IMR-90 (cell line): ENCODE measurements around the gene LINGO1. TPM values are rescaled to one million over a fixed set of nuclear protein-coding genes. Genes with fewer than 3 reads are reported as not detected.

Experiments used
- ATAC-seq: fragments of 200-7000 bp; cut with Tn5 transposase; 2 replicates; pipeline ENCODE4 v1.9.1; 2020; ENCODE audit warnings: low read depth, mild to moderate bottlenecking, moderate library complexity
- BruUV-seq: library from RNA; stranded (reverse); fragments of 400-500 nt; replicated peaks from 2 replicates; lab custom pipeline; 2021; lab: Mats Ljungman, UMichigan
- CTCF ChIA-PET: fragments of 300-600 bp; formaldehyde crosslinking; extraction: SDS; loops from one replicate; lab custom pipeline; 2021; ENCODE audit warnings: antibody characterized with exemption; lab: Yijun Ruan, JAX
- POLR2A ChIA-PET: fragments of 300-600 bp; sonication (Branson Sonifier 250); formaldehyde crosslinking; loops from one replicate; lab custom pipeline; 2022; ENCODE audit warnings: antibody characterized with exemption; ENCODE audit not compliant: unreplicated experiment; lab: Charles Lee
- DNase-seq: peaks from one replicate; pipeline ENCODE4 v3.0.0; 2013
- H2AFZ ChIP-seq: replicated peaks from 2 replicates; pipeline ENCODE3; 2013; ENCODE audit warnings: low read length, mild to moderate bottlenecking; ENCODE audit not compliant: poor library complexity
- H2AK5ac ChIP-seq: 2 replicates; pipeline ENCODE4 v1.6.1; 2013; ENCODE audit warnings: low read depth, low read length, inconsistent platforms
- H2AK9ac ChIP-seq: replicated peaks from 2 replicates; pipeline ENCODE3; 2013; ENCODE audit warnings: mild to moderate bottlenecking, low read depth, low read length, moderate library complexity; ENCODE audit not compliant: poor library complexity
- H2BK120ac ChIP-seq: 2 replicates; pipeline ENCODE4 v1.6.1; 2013; ENCODE audit warnings: low read depth, low read length, inconsistent platforms
- H2BK15ac ChIP-seq: 3 replicates; pipeline ENCODE4 v1.6.1; 2013; ENCODE audit warnings: low read depth, low read length, inconsistent platforms
- H2BK20ac ChIP-seq: 2 replicates; pipeline ENCODE4 v1.6.1; 2013; ENCODE audit warnings: low read depth, mild to moderate bottlenecking, inconsistent platforms, low read length, moderate library complexity
- H2BK5ac ChIP-seq: 2 replicates; pipeline ENCODE4 v1.6.1; 2013; ENCODE audit warnings: mild to moderate bottlenecking, low read depth, low read length, inconsistent platforms; ENCODE audit not compliant: poor library complexity, severe bottlenecking
- H3K14ac ChIP-seq: replicated peaks from 2 replicates; pipeline ENCODE4 v1.6.1; 2013; ENCODE audit warnings: low read depth, low read length, inconsistent platforms
- H3K18ac ChIP-seq: 2 replicates; pipeline ENCODE4 v1.6.1; 2013; ENCODE audit warnings: low read depth, low read length, control low read depth
- H3K23ac ChIP-seq: 2 replicates; pipeline ENCODE4 v1.6.1; 2013; ENCODE audit warnings: low read depth, low read length, inconsistent platforms
- H3K27ac ChIP-seq: 2 replicates; pipeline ENCODE4 v1.5.1; 2013; ENCODE audit warnings: mild to moderate bottlenecking, control low read depth, low read length; ENCODE audit not compliant: insufficient read depth
- H3K27me3 ChIP-seq: 2 replicates; pipeline ENCODE4 v1.6.1; 2013; ENCODE audit warnings: low read length; ENCODE audit not compliant: control insufficient read depth, insufficient read depth
- H3K36me3 ChIP-seq: 2 replicates; pipeline ENCODE4 v1.6.1; 2013; ENCODE audit warnings: low read length, mixed read lengths; ENCODE audit not compliant: control insufficient read depth, insufficient read depth
- H3K4ac ChIP-seq: 2 replicates; pipeline ENCODE4 v1.6.1; 2013; ENCODE audit warnings: low read depth, low read length, inconsistent platforms
- H3K4me1 ChIP-seq: 2 replicates; pipeline ENCODE4 v1.6.1; 2013; ENCODE audit warnings: low read length, mixed read lengths; ENCODE audit not compliant: control insufficient read depth, insufficient read depth
- H3K4me2 ChIP-seq: 2 replicates; pipeline ENCODE4 v1.6.1; 2013; ENCODE audit warnings: low read depth, mild to moderate bottlenecking, control low read depth, low read length, moderate library complexity
- H3K4me3 ChIP-seq: 2 replicates; pipeline ENCODE4 v1.5.1; 2013; ENCODE audit warnings: low read depth, mild to moderate bottlenecking, control low read depth, low read length, moderate library complexity; ENCODE audit not compliant: insufficient read depth
- H3K56ac ChIP-seq: 2 replicates; pipeline ENCODE4 v1.6.1; 2013; ENCODE audit warnings: low read length, inconsistent platforms; ENCODE audit not compliant: insufficient read depth; ENCODE audit errors: extremely low read depth
- H3K79me1 ChIP-seq, 2 experiments: 2 replicates each; pipeline ENCODE4 v1.6.1; 2013; ENCODE audit warnings: low read length in 2 of 2, inconsistent platforms in 1 of 2, low read depth in 1 of 2
- H3K9ac ChIP-seq: 2 replicates; pipeline ENCODE4 v1.6.1; 2013; ENCODE audit warnings: low read depth, low read length, control low read depth
- H3K9me1 ChIP-seq: 2 replicates; pipeline ENCODE4 v1.6.1; 2013; ENCODE audit warnings: low read length, inconsistent platforms; ENCODE audit not compliant: insufficient read depth
- H3K9me3 ChIP-seq: 2 replicates; pipeline ENCODE4 v1.6.1; 2013; ENCODE audit warnings: low read length; ENCODE audit not compliant: control insufficient read depth, insufficient read depth
- H4K20me1 ChIP-seq: 2 replicates; pipeline ENCODE4 v1.6.1; 2013; ENCODE audit warnings: low read length, inconsistent platforms; ENCODE audit not compliant: insufficient read depth
- H4K5ac ChIP-seq: 2 replicates; pipeline ENCODE4 v1.6.1; 2013; ENCODE audit warnings: mild to moderate bottlenecking, low read depth, low read length, control low read depth
- H4K8ac ChIP-seq, 2 experiments: 2 replicates each; pipeline ENCODE4 v1.6.1; 2013; ENCODE audit warnings: low read depth in 2 of 2, low read length in 2 of 2, control low read depth in 1 of 2, inconsistent platforms in 1 of 2
- H4K91ac ChIP-seq: 2 replicates; pipeline ENCODE4 v1.6.1; 2013; ENCODE audit warnings: low read depth, low read length, inconsistent platforms; ENCODE audit not compliant: insufficient read depth
- BHLHE40 ChIP-seq: fragments of 150-350 bp; IDR thresholded peaks from 2 replicates; pipeline ENCODE4 v1.6.1; 2016; ENCODE audit warnings: mild to moderate bottlenecking, low read depth, low read length
- CEBPB ChIP-seq: IDR thresholded peaks from 2 replicates; pipeline ENCODE4 v1.6.1; 2012; ENCODE audit warnings: low read depth, low read length, improper control_type of control experiment
- CHD1 ChIP-seq: IDR thresholded peaks from 2 replicates; pipeline ENCODE4 v1.6.1; 2012; ENCODE audit warnings: low read depth, low read length, improper control_type of control experiment
- FOS ChIP-seq: fragments of 150-350 bp; IDR thresholded peaks from 2 replicates; pipeline ENCODE4 v1.6.1; 2016; ENCODE audit warnings: low read depth, low read length
- MAFK ChIP-seq: IDR thresholded peaks from 2 replicates; pipeline ENCODE4 v1.6.1; 2012; ENCODE audit warnings: low read depth, low read length, improper control_type of control experiment
- MAZ ChIP-seq: IDR thresholded peaks from 2 replicates; pipeline ENCODE4 v1.6.1; 2012; ENCODE audit warnings: low read depth, mild to moderate bottlenecking, low read length, improper control_type of control experiment, moderate library complexity, borderline replicate concordance
- MXI1 ChIP-seq: IDR thresholded peaks from 2 replicates; pipeline ENCODE4 v1.6.1; 2012; ENCODE audit warnings: low read depth, mild to moderate bottlenecking, low read length, moderate library complexity, borderline replicate concordance
- NFE2L2 ChIP-seq: fragments of 150-350 bp; IDR thresholded peaks from 2 replicates; pipeline ENCODE4 v1.6.1; 2016; ENCODE audit warnings: low read depth, mild to moderate bottlenecking, low read length
- POLR2A ChIP-seq: IDR thresholded peaks from 2 replicates; pipeline ENCODE4 v1.6.1; 2012; ENCODE audit warnings: mild to moderate bottlenecking, low read depth, low read length
- RAD21 ChIP-seq: IDR thresholded peaks from 2 replicates; pipeline ENCODE4 v1.6.1; 2012; ENCODE audit warnings: low read length, improper control_type of control experiment
- RCOR1 ChIP-seq: IDR thresholded peaks from 2 replicates; pipeline ENCODE4 v1.6.1; 2012; ENCODE audit warnings: mild to moderate bottlenecking, low read length, improper control_type of control experiment; ENCODE audit not compliant: insufficient replicate concordance
- RFX5 ChIP-seq: IDR thresholded peaks from 2 replicates; pipeline ENCODE4 v1.8.0; 2012; ENCODE audit warnings: low read depth, mild to moderate bottlenecking, low read length, moderate library complexity
- SMC3 ChIP-seq: fragments of 150-350 bp; IDR thresholded peaks from 2 replicates; pipeline ENCODE4 v1.6.1; 2016; ENCODE audit warnings: low read depth, mild to moderate bottlenecking, antibody characterized with exemption, low read length, moderate library complexity
- WGBS, 2 experiments: methylation state at CpG; one replicate each; pipeline versions ENCODE4 v1.1.5 to v1.1.7; 2013; ENCODE audit warnings: missing lambda C conversion rate in 2 of 2; ENCODE audit not compliant: insufficient read length in 1 of 2; ENCODE audit errors: extremely low coverage in 2 of 2; 5-methylcytosine and 5-hydroxymethylcytosine counted together
- dilution Hi-C: fragments of 300-500 bp; cut with HindIII; formaldehyde crosslinking; loops from one replicate; pipeline ENCODE4 v1.14.3; 2018; ENCODE audit warnings: low sequenced_read_pairs; ENCODE audit not compliant: unreplicated experiment
- in situ Hi-C: fragments of 300-500 bp; cut with MboI; formaldehyde crosslinking; loops from 3 replicates; pipeline ENCODE4 v1.14.3; 2019; ENCODE audit warnings: low sequenced_read_pairs, inconsistent platforms, mixed read lengths
- intact Hi-C: fragments of 100-400 bp; cut with micrococcal nuclease; formaldehyde crosslinking; loops from 2 replicates; pipeline ENCODE4 v1.10.0; 2022
- polyA plus RNA-seq, 3 experiments: library from polyadenylated mRNA; depleted of rRNA; stranded (reverse); fragments of >200 nt; gene quantifications; 2 replicates each; pipeline ENCODE4 v1.2.3, GENCODE V29; 2012; ENCODE audit warnings: low replicate concordance in 1 of 3
- total RNA-seq: library from RNA; depleted of rRNA; stranded (reverse); fragments of >200 nt; gene quantifications from 2 replicates; pipeline ENCODE4 v1.2.3, GENCODE V29; 2012
- TF ChIP-seq, protein P1 (sequence below): fragments of 150-350 bp; IDR thresholded peaks from 2 replicates; pipeline ENCODE4 v1.6.1; 2017; ENCODE audit warnings: mild to moderate bottlenecking, antibody characterized with exemption, low read length, low read depth
- TF ChIP-seq, protein P2 (sequence below): conservative IDR thresholded peaks from 2 replicates; pipeline ENCODE4 v1.5.1; 2012; ENCODE audit warnings: mild to moderate bottlenecking, low read depth, low read length, improper control_type of control experiment
- TF ChIP-seq, protein P3 (sequence below): fragments of 150-350 bp; IDR thresholded peaks from 2 replicates; pipeline ENCODE4 v1.6.1; 2016; ENCODE audit warnings: low read depth, mild to moderate bottlenecking, low read length, moderate library complexity, borderline replicate concordance

Gene LINGO1
- total and polyA plus RNA-seq, 2 of the 4 experiments (the other 2 are of a cell fraction), result 0.05 TPM; not detected in 1

DNA sequence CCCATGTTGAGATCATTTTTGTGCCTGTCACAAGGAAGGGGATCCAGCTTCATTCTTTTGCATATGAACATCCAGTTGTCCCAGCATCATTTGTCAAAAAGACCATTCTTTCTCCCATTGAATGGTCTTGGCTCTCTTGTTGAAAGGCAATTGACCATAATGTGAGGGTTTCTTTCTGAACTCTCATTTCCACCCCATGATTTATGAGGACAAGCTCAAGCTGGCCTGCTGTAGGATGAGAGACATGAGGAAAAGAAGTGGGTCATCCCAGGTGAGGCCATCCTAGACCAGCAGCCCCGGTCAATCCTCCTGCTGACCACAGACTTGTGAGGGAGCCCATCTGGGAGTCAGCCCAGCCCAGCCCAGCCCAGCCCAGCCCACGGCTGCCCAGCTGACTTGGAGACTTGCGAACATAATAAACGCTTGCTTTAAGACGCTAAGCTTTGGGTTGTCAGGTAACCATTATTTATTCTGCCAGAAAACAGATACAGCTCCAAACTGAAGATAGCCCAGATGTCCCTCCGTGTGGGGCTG is 69.0 kb downstream of the LINGO1 start:
- 39% methylated on average over 2 of the region's 6 CpGs; no CpG with 5 or more reads in 1 of the 2 experiments for WGBS, 2 experiments
- CTCF ChIA-PET, result no interaction called here
- Histone ChIP-seq H2AK5ac (no peak overlapping the region), H2BK20ac (no peak overlapping the region), H3K56ac (no peak overlapping the region), H3K79me1 (no peaks in the 10 kb centered on the region), H3K9ac (no peak overlapping the region), H2AFZ (no peak overlapping the region), H2BK120ac (no peak overlapping the region), H3K4me3 (no peak overlapping the region), H3K9me1 (no peaks in the 10 kb centered on the region), H3K23ac (no peak overlapping the region), H3K4me1 (no peaks in the 10 kb centered on the region; the same call in 1 of the 2 replicates), H2AK9ac (no peak overlapping the region), H3K27me3 (peaks cover 31% of the 10 kb centered on the region), H3K9me3 (no peaks in the 10 kb centered on the region), H4K8ac (no peak overlapping the region), H4K20me1 (no peaks in the 10 kb centered on the region), H4K5ac (no peak overlapping the region), H3K18ac (no peak overlapping the region), H2BK15ac (no peak overlapping the region), H2BK5ac (no peak overlapping the region), H3K27ac (no peak overlapping the region), H3K4ac (no peak overlapping the region), H3K4me2 (no peak overlapping the region), H3K36me3 (no peaks in the 10 kb centered on the region), H4K91ac (no peak overlapping the region), H3K14ac (no peak overlapping the region)
- dilution Hi-C loops, result no loop called here
- ATAC-seq (no peak), DNase-seq (no peak)
- in situ Hi-C loops, result no loop called here
- TF ChIP-seq RFX5 (no peak), POLR2A (no peak), MAFK (no peak), SMC3 (no peak), MAZ (no peak), MXI1 (no peak), RCOR1 (no peak), CHD1 (no peak), RAD21 (no peak), FOS (no peak), NFE2L2 (no peak), CEBPB (no peak), BHLHE40 (no peak)
- TF ChIP-seq, protein P1, sequence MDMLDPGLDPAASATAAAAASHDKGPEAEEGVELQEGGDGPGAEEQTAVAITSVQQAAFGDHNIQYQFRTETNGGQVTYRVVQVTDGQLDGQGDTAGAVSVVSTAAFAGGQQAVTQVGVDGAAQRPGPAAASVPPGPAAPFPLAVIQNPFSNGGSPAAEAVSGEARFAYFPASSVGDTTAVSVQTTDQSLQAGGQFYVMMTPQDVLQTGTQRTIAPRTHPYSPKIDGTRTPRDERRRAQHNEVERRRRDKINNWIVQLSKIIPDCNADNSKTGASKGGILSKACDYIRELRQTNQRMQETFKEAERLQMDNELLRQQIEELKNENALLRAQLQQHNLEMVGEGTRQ, result no peak
- TF ChIP-seq, protein P2, sequence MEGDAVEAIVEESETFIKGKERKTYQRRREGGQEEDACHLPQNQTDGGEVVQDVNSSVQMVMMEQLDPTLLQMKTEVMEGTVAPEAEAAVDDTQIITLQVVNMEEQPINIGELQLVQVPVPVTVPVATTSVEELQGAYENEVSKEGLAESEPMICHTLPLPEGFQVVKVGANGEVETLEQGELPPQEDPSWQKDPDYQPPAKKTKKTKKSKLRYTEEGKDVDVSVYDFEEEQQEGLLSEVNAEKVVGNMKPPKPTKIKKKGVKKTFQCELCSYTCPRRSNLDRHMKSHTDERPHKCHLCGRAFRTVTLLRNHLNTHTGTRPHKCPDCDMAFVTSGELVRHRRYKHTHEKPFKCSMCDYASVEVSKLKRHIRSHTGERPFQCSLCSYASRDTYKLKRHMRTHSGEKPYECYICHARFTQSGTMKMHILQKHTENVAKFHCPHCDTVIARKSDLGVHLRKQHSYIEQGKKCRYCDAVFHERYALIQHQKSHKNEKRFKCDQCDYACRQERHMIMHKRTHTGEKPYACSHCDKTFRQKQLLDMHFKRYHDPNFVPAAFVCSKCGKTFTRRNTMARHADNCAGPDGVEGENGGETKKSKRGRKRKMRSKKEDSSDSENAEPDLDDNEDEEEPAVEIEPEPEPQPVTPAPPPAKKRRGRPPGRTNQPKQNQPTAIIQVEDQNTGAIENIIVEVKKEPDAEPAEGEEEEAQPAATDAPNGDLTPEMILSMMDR, result no peak
- TF ChIP-seq, protein P3, sequence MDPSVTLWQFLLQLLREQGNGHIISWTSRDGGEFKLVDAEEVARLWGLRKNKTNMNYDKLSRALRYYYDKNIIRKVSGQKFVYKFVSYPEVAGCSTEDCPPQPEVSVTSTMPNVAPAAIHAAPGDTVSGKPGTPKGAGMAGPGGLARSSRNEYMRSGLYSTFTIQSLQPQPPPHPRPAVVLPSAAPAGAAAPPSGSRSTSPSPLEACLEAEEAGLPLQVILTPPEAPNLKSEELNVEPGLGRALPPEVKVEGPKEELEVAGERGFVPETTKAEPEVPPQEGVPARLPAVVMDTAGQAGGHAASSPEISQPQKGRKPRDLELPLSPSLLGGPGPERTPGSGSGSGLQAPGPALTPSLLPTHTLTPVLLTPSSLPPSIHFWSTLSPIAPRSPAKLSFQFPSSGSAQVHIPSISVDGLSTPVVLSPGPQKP, result no peak
- intact Hi-C loops, result no loop called here
- POLR2A ChIA-PET, result no interaction called here
- no TSS peak for BruUV-seq
